Measurements from ENCODE around the gene NBPF20.
"Not testable (repeated sequence)": the region's sequence is repeated elsewhere in the genome, so short reads cannot be mapped to it uniquely, and the experiment has no call there.

DNA sequence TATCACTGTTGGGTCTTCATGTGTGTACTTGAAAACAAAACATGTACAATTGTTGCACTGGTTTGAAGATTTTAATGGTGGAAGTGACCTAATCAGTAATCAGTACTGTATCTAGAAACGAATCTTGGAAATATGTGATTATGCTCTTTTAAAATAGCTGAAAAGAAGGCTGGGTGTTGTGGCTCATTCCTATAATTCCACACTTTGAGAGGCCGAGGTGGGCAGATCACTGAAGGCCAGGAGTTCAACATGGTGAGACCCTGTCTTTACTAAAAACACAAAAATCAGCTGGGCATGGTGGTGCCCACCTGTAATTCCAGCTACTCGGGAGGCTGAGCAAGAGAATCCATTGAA lies 29.4 kb upstream of the NBPF20 start:
- TF ChIP-seq POLR2A (IDR thresholded peaks at IDR 0.05; ENCODE audit: low read depth, low read length); RCOR1 (IDR thresholded peaks at IDR 0.05; ENCODE audit: insufficient replicate concordance, low read length); MXI1 (IDR thresholded peaks at IDR 0.05; ENCODE audit: borderline replicate concordance, low read depth, low read length); RFX5 (IDR thresholded peaks at IDR 0.05; ENCODE audit: low read depth, low read length); RAD21 (IDR thresholded peaks at IDR 0.05; ENCODE audit: low read length); CHD1 (IDR thresholded peaks at IDR 0.05; ENCODE audit: low read depth, low read length); SMC3 (IDR thresholded peaks at IDR 0.05; ENCODE audit: low read depth, low read length); FOS (IDR thresholded peaks at IDR 0.05; ENCODE audit: low read depth, low read length); CEBPB (IDR thresholded peaks at IDR 0.05; ENCODE audit: low read depth, low read length); MAFK (IDR thresholded peaks at IDR 0.05; ENCODE audit: low read depth, low read length): not testable (repeated sequence)
- TF ChIP-seq, protein P1, sequence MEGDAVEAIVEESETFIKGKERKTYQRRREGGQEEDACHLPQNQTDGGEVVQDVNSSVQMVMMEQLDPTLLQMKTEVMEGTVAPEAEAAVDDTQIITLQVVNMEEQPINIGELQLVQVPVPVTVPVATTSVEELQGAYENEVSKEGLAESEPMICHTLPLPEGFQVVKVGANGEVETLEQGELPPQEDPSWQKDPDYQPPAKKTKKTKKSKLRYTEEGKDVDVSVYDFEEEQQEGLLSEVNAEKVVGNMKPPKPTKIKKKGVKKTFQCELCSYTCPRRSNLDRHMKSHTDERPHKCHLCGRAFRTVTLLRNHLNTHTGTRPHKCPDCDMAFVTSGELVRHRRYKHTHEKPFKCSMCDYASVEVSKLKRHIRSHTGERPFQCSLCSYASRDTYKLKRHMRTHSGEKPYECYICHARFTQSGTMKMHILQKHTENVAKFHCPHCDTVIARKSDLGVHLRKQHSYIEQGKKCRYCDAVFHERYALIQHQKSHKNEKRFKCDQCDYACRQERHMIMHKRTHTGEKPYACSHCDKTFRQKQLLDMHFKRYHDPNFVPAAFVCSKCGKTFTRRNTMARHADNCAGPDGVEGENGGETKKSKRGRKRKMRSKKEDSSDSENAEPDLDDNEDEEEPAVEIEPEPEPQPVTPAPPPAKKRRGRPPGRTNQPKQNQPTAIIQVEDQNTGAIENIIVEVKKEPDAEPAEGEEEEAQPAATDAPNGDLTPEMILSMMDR (conservative IDR thresholded peaks at IDR 0.05; ENCODE audit: low read depth, low read length): not testable (repeated sequence)
- TF ChIP-seq, protein P2, sequence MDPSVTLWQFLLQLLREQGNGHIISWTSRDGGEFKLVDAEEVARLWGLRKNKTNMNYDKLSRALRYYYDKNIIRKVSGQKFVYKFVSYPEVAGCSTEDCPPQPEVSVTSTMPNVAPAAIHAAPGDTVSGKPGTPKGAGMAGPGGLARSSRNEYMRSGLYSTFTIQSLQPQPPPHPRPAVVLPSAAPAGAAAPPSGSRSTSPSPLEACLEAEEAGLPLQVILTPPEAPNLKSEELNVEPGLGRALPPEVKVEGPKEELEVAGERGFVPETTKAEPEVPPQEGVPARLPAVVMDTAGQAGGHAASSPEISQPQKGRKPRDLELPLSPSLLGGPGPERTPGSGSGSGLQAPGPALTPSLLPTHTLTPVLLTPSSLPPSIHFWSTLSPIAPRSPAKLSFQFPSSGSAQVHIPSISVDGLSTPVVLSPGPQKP (IDR thresholded peaks at IDR 0.05; ENCODE audit: borderline replicate concordance, low read depth, low read length): not testable (repeated sequence)
- TF ChIP-seq, protein P3, sequence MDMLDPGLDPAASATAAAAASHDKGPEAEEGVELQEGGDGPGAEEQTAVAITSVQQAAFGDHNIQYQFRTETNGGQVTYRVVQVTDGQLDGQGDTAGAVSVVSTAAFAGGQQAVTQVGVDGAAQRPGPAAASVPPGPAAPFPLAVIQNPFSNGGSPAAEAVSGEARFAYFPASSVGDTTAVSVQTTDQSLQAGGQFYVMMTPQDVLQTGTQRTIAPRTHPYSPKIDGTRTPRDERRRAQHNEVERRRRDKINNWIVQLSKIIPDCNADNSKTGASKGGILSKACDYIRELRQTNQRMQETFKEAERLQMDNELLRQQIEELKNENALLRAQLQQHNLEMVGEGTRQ (IDR thresholded peaks at IDR 0.05; ENCODE audit: low read depth, low read length): not testable (repeated sequence)
